ENCODE measurements around the gene RETSAT. TPM values are rescaled to one million over a fixed set of nuclear protein-coding genes. Genes with fewer than 3 reads are reported as not detected.

The RETSAT gene
- total RNA-seq, 1 donor from 2014 or later = 38.2 TPM

GRCh38 chr2:85355073-85355410 is 714 bp upstream of the RETSAT start:
- Mint-ChIP-seq H3K36me3 (ENCODE audit: low read depth, unreplicated experiment) (peaks cover 16% of the 10 kb centered on the region), H3K4me1 (ENCODE audit: low read depth, unreplicated experiment) (peaks cover 11% of the 10 kb centered on the region), H3K27ac (ENCODE audit: unreplicated experiment) (peak overlapping the region; percentile 95), H3K9me3 (ENCODE audit: unreplicated experiment) (no peaks in the 10 kb centered on the region), H3K4me3 (ENCODE audit: unreplicated experiment) (peak overlapping the region; percentile 99), H3K27me3 (ENCODE audit: low read depth, unreplicated experiment) (no peaks in the 10 kb centered on the region)
- peaks cover 4% of the 10 kb centered on the region for H3K36me3 ChIP-seq (ENCODE audit: insufficient read depth, low read length)
- peak overlapping the region; percentile 97 for H3K4me3 ChIP-seq (ENCODE audit: insufficient read depth, low read depth, low read length)
- DNase-seq (ENCODE audit: low read depth) = no peak
- peaks cover 11% of the 10 kb centered on the region for H4K20me1 ChIP-seq (ENCODE audit: insufficient read depth, low read length)
- TF ChIP-seq EZH2 (IDR thresholded peaks at IDR 0.05; ENCODE audit: insufficient read depth, low read length) = no peak
- no peak for TF ChIP-seq CTCF (IDR thresholded peaks at IDR 0.05; ENCODE audit: insufficient read depth, low read depth, low read length)
- H3K79me2 ChIP-seq (ENCODE audit: insufficient read depth, low read length) = peaks cover 37% of the 10 kb centered on the region
- no peaks in the 10 kb centered on the region for H3K9me3 ChIP-seq (ENCODE audit: insufficient read depth, low read depth, low read length)
- peak overlapping the region; percentile 97 for H3K9ac ChIP-seq (ENCODE audit: low read length)
- peak overlapping the region; percentile 72 for H3K27ac ChIP-seq (ENCODE audit: low read depth, low read length)
- H3K4me1 ChIP-seq (ENCODE audit: insufficient read depth, low read length) = peaks cover 9% of the 10 kb centered on the region
- peak overlapping the region; percentile 98 for H3K4me2 ChIP-seq (ENCODE audit: low read length)
- peak overlapping the region; percentile 99 for H2AFZ ChIP-seq (ENCODE audit: low read depth, low read length)
- no peak for FAIRE-seq
- no peaks in the 10 kb centered on the region for H3K27me3 ChIP-seq (ENCODE audit: insufficient read depth, low read length)

GRCh38 chr2:85353876-85354285 is 447 bp downstream of the RETSAT start:
- Histone ChIP-seq H3K79me2 (ENCODE audit: insufficient read depth, low read length) (peaks cover 37% of the 10 kb centered on the region), H3K27ac (ENCODE audit: low read depth, low read length) (peak overlapping the region; percentile 49)
- no peak for TF ChIP-seq EZH2 (IDR thresholded peaks at IDR 0.05; ENCODE audit: insufficient read depth, low read length)
- no peak for TF ChIP-seq CTCF (IDR thresholded peaks at IDR 0.05; ENCODE audit: insufficient read depth, low read depth, low read length)

GRCh38 chr2:85347599-85347998 is 6.7 kb downstream of the RETSAT start:
- no peak overlapping the region for H3K27ac ChIP-seq (ENCODE audit: low read depth, low read length)
- no peak overlapping the region for H3K9ac ChIP-seq (ENCODE audit: low read length)
- H3K27me3 Mint-ChIP-seq (ENCODE audit: low read depth, unreplicated experiment) = no peaks in the 10 kb centered on the region
- DNase-seq (ENCODE audit: low read depth) (no peak), FAIRE-seq (no peak)
- no peak overlapping the region for H3K4me3 Mint-ChIP-seq (ENCODE audit: unreplicated experiment)
- peaks cover 15% of the 10 kb centered on the region for H4K20me1 ChIP-seq (ENCODE audit: insufficient read depth, low read length)
- H3K4me2 ChIP-seq (ENCODE audit: low read length) = no peak overlapping the region
- H3K9me3 ChIP-seq (ENCODE audit: insufficient read depth, low read depth, low read length) = no peaks in the 10 kb centered on the region
- H3K9me3 Mint-ChIP-seq (ENCODE audit: unreplicated experiment) = no peaks in the 10 kb centered on the region
- peaks cover 33% of the 10 kb centered on the region for H3K36me3 Mint-ChIP-seq (ENCODE audit: low read depth, unreplicated experiment)
- no peaks in the 10 kb centered on the region for H3K27me3 ChIP-seq (ENCODE audit: insufficient read depth, low read length)
- no peak overlapping the region for H2AFZ ChIP-seq (ENCODE audit: low read depth, low read length)
- H3K36me3 ChIP-seq (ENCODE audit: insufficient read depth, low read length) = peaks cover 19% of the 10 kb centered on the region
- no peak overlapping the region for H3K4me3 ChIP-seq (ENCODE audit: insufficient read depth, low read depth, low read length)
- H3K4me1 ChIP-seq (ENCODE audit: insufficient read depth, low read length) = no peaks in the 10 kb centered on the region
- peaks cover 2% of the 10 kb centered on the region for H3K79me2 ChIP-seq (ENCODE audit: insufficient read depth, low read length)
- TF ChIP-seq CTCF (IDR thresholded peaks at IDR 0.05; ENCODE audit: insufficient read depth, low read depth, low read length) = no peak
- TF ChIP-seq EZH2 (IDR thresholded peaks at IDR 0.05; ENCODE audit: insufficient read depth, low read length) = no peak
- H3K4me1 Mint-ChIP-seq (ENCODE audit: low read depth, unreplicated experiment) = no peaks in the 10 kb centered on the region
- no peak overlapping the region for H3K27ac Mint-ChIP-seq (ENCODE audit: unreplicated experiment)

More at GRCh38 chr2:85353876-85354285, 447 bp downstream of the RETSAT start:
- Mint-ChIP-seq H3K4me1 (ENCODE audit: low read depth, unreplicated experiment) (peaks cover 11% of the 10 kb centered on the region), H3K27ac (ENCODE audit: unreplicated experiment) (peak overlapping the region; percentile 77), H3K4me3 (ENCODE audit: unreplicated experiment) (peak overlapping the region; percentile 99), H3K9me3 (ENCODE audit: unreplicated experiment) (no peaks in the 10 kb centered on the region), H3K36me3 (ENCODE audit: low read depth, unreplicated experiment) (peaks cover 21% of the 10 kb centered on the region), H3K27me3 (ENCODE audit: low read depth, unreplicated experiment) (no peaks in the 10 kb centered on the region)
- DNase-seq (ENCODE audit: low read depth) (peak; percentile 7), FAIRE-seq (no peak)
- peak overlapping the region; percentile 97 for H3K4me3 ChIP-seq (ENCODE audit: insufficient read depth, low read depth, low read length)
- H3K9me3 ChIP-seq (ENCODE audit: insufficient read depth, low read depth, low read length) = no peaks in the 10 kb centered on the region
- H3K4me2 ChIP-seq (ENCODE audit: low read length) = peak overlapping the region; percentile 98
- H3K36me3 ChIP-seq (ENCODE audit: insufficient read depth, low read length) = peaks cover 9% of the 10 kb centered on the region
- peak overlapping the region; percentile 69 for H2AFZ ChIP-seq (ENCODE audit: low read depth, low read length)
- peaks cover 16% of the 10 kb centered on the region for H4K20me1 ChIP-seq (ENCODE audit: insufficient read depth, low read length)
- H3K4me1 ChIP-seq (ENCODE audit: insufficient read depth, low read length) = peaks cover 9% of the 10 kb centered on the region
- no peaks in the 10 kb centered on the region for H3K27me3 ChIP-seq (ENCODE audit: insufficient read depth, low read length)
- H3K9ac ChIP-seq (ENCODE audit: low read length) = peak overlapping the region; percentile 97

All from astrocyte (in vitro differentiated cells and primary cell).